GM23338 (cell line): ENCODE data around the gene ALDH18A1. TPM values are rescaled to one million over a fixed set of nuclear protein-coding genes. Genes with fewer than 3 reads are reported as not detected.

ENCODE experiments used
- ATAC-seq: fragments of 200-7000 bp; cut with Tn5 transposase; 3 replicates; pipeline ENCODE4 v1.9.1; 2020
- DNase-seq: peaks from one replicate; pipeline ENCODE4 v3.0.0-alpha.2; 2015; ENCODE audit warnings: low spot score
- H2AFZ ChIP-seq: fragments of 200-600 bp; sonication (generic); 2 replicates; pipeline ENCODE4 v1.8.0; 2016; ENCODE audit warnings: antibody characterized with exemption, mild to moderate bottlenecking, moderate library complexity
- H3F3A ChIP-seq: fragments of 200-600 bp; sonication (generic); replicated peaks from 2 replicates; pipeline ENCODE4 v1.8.0; 2017; ENCODE audit warnings: antibody characterized with exemption, mixed run types, low read depth
- H3K27ac ChIP-seq: fragments of 200-600 bp; sonication (generic); 2 replicates; pipeline ENCODE4 v1.6.1; 2016; ENCODE audit warnings: low read depth
- H3K27me3 ChIP-seq: fragments of 200-600 bp; sonication (generic); 2 replicates; pipeline ENCODE4 v1.8.0; 2016; ENCODE audit warnings: mild to moderate bottlenecking, mixed run types, moderate library complexity; ENCODE audit not compliant: insufficient read depth
- H3K36me3 ChIP-seq: fragments of 200-600 bp; sonication (generic); 2 replicates; pipeline ENCODE4 v1.8.0; 2016; ENCODE audit warnings: mild to moderate bottlenecking; ENCODE audit not compliant: insufficient read depth
- H3K4me1 ChIP-seq: fragments of 200-600 bp; sonication (generic); 2 replicates; pipeline ENCODE4 v1.8.0; 2016; ENCODE audit warnings: mild to moderate bottlenecking, moderate library complexity; ENCODE audit not compliant: insufficient read depth
- H3K4me2 ChIP-seq: fragments of 200-600 bp; sonication (generic); 2 replicates; pipeline ENCODE4 v1.7.1; 2017; ENCODE audit warnings: mixed run types
- H3K4me3 ChIP-seq: fragments of 200-600 bp; sonication (generic); 2 replicates; pipeline ENCODE4 v1.6.1; 2016; ENCODE audit warnings: mixed run types
- H3K79me2 ChIP-seq: fragments of 200-600 bp; sonication (generic); replicated peaks from 2 replicates; pipeline ENCODE4 v1.8.0; 2017; ENCODE audit warnings: mild to moderate bottlenecking; ENCODE audit not compliant: insufficient read depth
- H3K9me2 ChIP-seq: fragments of 200-600 bp; sonication (generic); 2 replicates; pipeline ENCODE4 v1.8.0; 2017; ENCODE audit not compliant: insufficient read depth
- H4K20me1 ChIP-seq: fragments of 200-600 bp; sonication (generic); replicated peaks from 2 replicates; pipeline ENCODE4 v1.8.0; 2017; ENCODE audit warnings: mild to moderate bottlenecking; ENCODE audit not compliant: insufficient read depth
- H3K27ac Mint-ChIP-seq: 2 replicates; pipeline ENCODE4 v1.8.0; 2020; ENCODE audit warnings: inconsistent platforms, mild to moderate bottlenecking, moderate library complexity, mixed read lengths
- H3K27me3 Mint-ChIP-seq: 3 replicates; pipeline ENCODE4 v1.8.0; 2022; ENCODE audit warnings: low read depth, mild to moderate bottlenecking, moderate library complexity, mixed read lengths, inconsistent platforms; ENCODE audit not compliant: insufficient read depth, poor library complexity
- H3K36me3 Mint-ChIP-seq: 3 replicates; pipeline ENCODE4 v1.8.0; 2021; ENCODE audit warnings: low read depth, mild to moderate bottlenecking, inconsistent platforms, moderate library complexity, mixed read lengths
- H3K4me1 Mint-ChIP-seq: 3 replicates; pipeline ENCODE4 v1.8.0; 2020; ENCODE audit warnings: mild to moderate bottlenecking, inconsistent platforms, mixed read lengths
- H3K4me3 Mint-ChIP-seq: 3 replicates; pipeline ENCODE4 v1.8.0; 2021; ENCODE audit warnings: moderate library complexity, mild to moderate bottlenecking, inconsistent platforms, mixed read lengths
- H3K9me3 Mint-ChIP-seq: 3 replicates; pipeline ENCODE4 v1.8.0; 2020; ENCODE audit warnings: moderate library complexity, mild to moderate bottlenecking, inconsistent platforms, mixed read lengths
- CREB1 ChIP-seq: fragments of 250-450 bp; sonication (Bioruptor Pico); IDR thresholded peaks from 2 replicates; pipeline ENCODE4 v1.5.0; 2020; ENCODE audit warnings: low read depth, mild to moderate bottlenecking, moderate library complexity
- EZH2phosphoT487 ChIP-seq: fragments of 200-600 bp; sonication (generic); IDR thresholded peaks from one replicate; pipeline ENCODE4 v1.8.1; 2018; ENCODE audit warnings: antibody characterized with exemption; ENCODE audit not compliant: unreplicated experiment
- ZNF114 ChIP-seq: fragments of 250-450 bp; sonication (Bioruptor Pico); IDR thresholded peaks from 2 replicates; pipeline ENCODE4 v1.5.0; 2020; ENCODE audit warnings: mild to moderate bottlenecking, moderate library complexity
- ZNF331 ChIP-seq: fragments of 250-450 bp; sonication (Bioruptor Pico); IDR thresholded peaks from 2 replicates; pipeline ENCODE4 v1.5.0; 2020; ENCODE audit warnings: low read depth, mild to moderate bottlenecking, moderate library complexity
- polyA plus RNA-seq: library from polyadenylated mRNA; unstranded; fragments of >200 nt; fragmentation: Nextera tagmentation; extraction: Ambion mirVana; gene quantifications from 2 replicates; pipeline ENCODE4 v1.2.1, GENCODE V29; 2016
- total RNA-seq: library from RNA; depleted of rRNA; stranded (reverse); fragments of >200 nt; shearing (Covaris generic); gene quantifications from 2 replicates; pipeline ENCODE4 v1.2.3, GENCODE V29; 2014
- TF ChIP-seq, protein P1 (sequence below), 2 experiments: fragments of 200-600 bp in 1 of 2; sonication (generic) in 1 of 2; conservative IDR thresholded peaks; 2 replicates each; pipeline versions ENCODE4 v1.5.1 to v1.6.1; 2016 to 2017; ENCODE audit warnings: antibody characterized with exemption in 2 of 2, low read depth in 2 of 2, mild to moderate bottlenecking in 2 of 2, moderate library complexity in 1 of 2
- TF ChIP-seq, protein P2 (sequence below): fragments of 250-450 bp; sonication (Bioruptor Pico); IDR thresholded peaks from 2 replicates; pipeline ENCODE4 v1.5.0; 2020; ENCODE audit warnings: mild to moderate bottlenecking, moderate library complexity

Gene ALDH18A1
- total and polyA plus RNA-seq, 2 experiments from 2014 or later = 35.1 to 117 TPM

DNA sequence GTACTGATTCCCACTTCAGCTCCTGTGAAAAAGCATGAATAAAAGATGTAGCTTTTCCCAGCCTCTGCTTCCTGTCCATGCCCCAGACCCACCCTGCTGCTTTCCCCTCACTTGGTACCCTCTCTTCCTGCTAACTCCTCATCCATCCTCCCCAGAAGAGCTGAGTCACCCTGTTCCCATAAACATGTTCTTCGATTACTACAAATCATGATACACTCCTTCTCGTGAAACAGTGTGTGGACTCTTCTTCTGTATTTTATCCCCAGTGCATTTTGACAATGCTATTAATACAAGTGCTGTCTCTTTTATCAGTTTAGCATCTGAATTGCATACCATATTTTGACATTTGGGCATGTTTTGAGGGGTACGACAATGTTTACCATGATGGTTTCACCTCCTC, 49.6 kb downstream of the ALDH18A1 start:
- Histone ChIP-seq H2AFZ (no peak overlapping the region), H3K36me3 (peaks cover 34% of the 10 kb centered on the region), H3K4me3 (no peak overlapping the region), H3K79me2 (no peaks in the 10 kb centered on the region), H4K20me1 (no peaks in the 10 kb centered on the region; the same call in 1 of the 2 replicates), H3F3A (no peaks in the 10 kb centered on the region), H3K27me3 (no peaks in the 10 kb centered on the region), H3K4me2 (no peak overlapping the region), H3K9me2 (no peaks in the 10 kb centered on the region), H3K27ac (no peak overlapping the region; the same call in 1 of the 2 replicates), H3K4me1 (0 out of 2 replicates have a peak, but pooled peaks cover 4% of the 10 kb centered on the region)
- Mint-ChIP-seq H3K4me3 (no peak overlapping the region), H3K36me3 (peaks cover 57% of the 10 kb centered on the region), H3K27ac (no peak overlapping the region), H3K4me1 (peaks cover 6% of the 10 kb centered on the region), H3K9me3 (no peaks in the 10 kb centered on the region), H3K27me3 (peaks cover 2% of the 10 kb centered on the region)
- TF ChIP-seq, protein P1, sequence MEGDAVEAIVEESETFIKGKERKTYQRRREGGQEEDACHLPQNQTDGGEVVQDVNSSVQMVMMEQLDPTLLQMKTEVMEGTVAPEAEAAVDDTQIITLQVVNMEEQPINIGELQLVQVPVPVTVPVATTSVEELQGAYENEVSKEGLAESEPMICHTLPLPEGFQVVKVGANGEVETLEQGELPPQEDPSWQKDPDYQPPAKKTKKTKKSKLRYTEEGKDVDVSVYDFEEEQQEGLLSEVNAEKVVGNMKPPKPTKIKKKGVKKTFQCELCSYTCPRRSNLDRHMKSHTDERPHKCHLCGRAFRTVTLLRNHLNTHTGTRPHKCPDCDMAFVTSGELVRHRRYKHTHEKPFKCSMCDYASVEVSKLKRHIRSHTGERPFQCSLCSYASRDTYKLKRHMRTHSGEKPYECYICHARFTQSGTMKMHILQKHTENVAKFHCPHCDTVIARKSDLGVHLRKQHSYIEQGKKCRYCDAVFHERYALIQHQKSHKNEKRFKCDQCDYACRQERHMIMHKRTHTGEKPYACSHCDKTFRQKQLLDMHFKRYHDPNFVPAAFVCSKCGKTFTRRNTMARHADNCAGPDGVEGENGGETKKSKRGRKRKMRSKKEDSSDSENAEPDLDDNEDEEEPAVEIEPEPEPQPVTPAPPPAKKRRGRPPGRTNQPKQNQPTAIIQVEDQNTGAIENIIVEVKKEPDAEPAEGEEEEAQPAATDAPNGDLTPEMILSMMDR (conservative IDR thresholded peaks at IDR 0.05; ENCODE audit: low read depth in 2 of 2) = no peak
- TF ChIP-seq ZNF331 (CRISPR knock-in tag) = no peak
- TF ChIP-seq, protein P2, sequence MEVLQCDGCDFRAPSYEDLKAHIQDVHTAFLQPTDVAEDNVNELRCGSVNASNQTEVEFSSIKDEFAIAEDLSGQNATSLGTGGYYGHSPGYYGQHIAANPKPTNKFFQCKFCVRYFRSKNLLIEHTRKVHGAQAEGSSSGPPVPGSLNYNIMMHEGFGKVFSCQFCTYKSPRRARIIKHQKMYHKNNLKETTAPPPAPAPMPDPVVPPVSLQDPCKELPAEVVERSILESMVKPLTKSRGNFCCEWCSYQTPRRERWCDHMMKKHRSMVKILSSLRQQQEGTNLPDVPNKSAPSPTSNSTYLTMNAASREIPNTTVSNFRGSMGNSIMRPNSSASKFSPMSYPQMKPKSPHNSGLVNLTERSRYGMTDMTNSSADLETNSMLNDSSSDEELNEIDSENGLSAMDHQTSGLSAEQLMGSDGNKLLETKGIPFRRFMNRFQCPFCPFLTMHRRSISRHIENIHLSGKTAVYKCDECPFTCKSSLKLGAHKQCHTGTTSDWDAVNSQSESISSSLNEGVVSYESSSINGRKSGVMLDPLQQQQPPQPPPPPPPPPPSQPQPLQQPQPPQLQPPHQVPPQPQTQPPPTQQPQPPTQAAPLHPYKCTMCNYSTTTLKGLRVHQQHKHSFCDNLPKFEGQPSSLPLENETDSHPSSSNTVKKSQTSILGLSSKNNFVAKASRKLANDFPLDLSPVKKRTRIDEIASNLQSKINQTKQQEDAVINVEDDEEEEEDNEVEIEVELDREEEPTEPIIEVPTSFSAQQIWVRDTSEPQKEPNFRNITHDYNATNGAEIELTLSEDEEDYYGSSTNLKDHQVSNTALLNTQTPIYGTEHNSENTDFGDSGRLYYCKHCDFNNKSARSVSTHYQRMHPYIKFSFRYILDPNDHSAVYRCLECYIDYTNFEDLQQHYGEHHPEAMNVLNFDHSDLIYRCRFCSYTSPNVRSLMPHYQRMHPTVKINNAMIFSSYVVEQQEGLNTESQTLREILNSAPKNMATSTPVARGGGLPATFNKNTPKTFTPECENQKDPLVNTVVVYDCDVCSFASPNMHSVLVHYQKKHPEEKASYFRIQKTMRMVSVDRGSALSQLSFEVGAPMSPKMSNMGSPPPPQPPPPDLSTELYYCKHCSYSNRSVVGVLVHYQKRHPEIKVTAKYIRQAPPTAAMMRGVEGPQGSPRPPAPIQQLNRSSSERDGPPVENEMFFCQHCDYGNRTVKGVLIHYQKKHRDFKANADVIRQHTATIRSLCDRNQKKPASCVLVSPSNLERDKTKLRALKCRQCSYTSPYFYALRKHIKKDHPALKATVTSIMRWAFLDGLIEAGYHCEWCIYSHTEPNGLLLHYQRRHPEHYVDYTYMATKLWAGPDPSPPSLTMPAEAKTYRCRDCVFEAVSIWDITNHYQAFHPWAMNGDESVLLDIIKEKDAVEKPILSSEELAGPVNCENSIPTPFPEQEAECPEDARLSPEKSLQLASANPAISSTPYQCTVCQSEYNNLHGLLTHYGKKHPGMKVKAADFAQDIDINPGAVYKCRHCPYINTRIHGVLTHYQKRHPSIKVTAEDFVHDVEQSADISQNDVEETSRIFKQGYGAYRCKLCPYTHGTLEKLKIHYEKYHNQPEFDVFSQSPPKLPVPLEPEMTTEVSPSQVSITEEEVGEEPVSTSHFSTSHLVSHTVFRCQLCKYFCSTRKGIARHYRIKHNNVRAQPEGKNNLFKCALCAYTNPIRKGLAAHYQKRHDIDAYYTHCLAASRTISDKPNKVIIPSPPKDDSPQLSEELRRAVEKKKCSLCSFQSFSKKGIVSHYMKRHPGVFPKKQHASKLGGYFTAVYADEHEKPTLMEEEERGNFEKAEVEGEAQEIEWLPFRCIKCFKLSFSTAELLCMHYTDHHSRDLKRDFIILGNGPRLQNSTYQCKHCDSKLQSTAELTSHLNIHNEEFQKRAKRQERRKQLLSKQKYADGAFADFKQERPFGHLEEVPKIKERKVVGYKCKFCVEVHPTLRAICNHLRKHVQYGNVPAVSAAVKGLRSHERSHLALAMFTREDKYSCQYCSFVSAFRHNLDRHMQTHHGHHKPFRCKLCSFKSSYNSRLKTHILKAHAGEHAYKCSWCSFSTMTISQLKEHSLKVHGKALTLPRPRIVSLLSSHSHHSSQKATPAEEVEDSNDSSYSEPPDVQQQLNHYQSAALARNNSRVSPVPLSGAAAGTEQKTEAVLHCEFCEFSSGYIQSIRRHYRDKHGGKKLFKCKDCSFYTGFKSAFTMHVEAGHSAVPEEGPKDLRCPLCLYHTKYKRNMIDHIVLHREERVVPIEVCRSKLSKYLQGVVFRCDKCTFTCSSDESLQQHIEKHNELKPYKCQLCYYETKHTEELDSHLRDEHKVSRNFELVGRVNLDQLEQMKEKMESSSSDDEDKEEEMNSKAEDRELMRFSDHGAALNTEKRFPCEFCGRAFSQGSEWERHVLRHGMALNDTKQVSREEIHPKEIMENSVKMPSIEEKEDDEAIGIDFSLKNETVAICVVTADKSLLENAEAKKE (CRISPR knock-in tag) = no peak
- TF ChIP-seq EZH2phosphoT487 = no peak
- TF ChIP-seq ZNF114 (CRISPR knock-in tag) = no peak
- no peak for TF ChIP-seq CREB1 (CRISPR knock-in tag)
- no peak for ATAC-seq
- DNase-seq = no peak
